ENCODE measurements around the gene SAP25.

DNA sequence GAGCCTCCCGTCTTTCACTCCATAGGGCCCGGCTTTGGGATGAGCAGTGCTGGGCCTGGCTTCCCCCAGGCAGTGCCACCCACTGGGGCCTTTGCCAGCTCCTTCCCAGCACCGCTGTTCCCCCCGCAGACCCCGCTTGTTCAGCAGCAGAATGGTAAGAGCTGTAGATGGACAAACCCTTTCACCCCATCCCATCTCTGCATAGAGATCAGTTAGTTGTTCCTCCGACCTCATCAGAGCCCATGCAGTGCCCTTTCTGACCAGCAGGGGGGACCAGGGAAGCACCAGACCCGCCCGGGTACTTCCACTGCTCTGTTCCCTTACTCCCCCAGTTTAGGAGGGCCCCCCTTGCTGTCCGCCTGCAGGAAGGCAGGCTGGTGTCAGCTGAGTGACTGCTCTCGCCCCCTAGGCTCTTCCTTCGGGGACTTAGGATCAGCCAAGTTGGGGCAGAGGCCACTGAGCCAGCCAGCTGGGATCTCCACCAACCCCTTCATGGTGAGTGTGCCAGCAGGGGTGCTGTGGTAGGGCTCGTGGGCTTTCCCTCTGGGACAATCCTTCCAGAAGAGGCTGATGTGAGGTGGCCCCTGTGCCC lies 9.8 kb downstream of the SAP25 start:
- TF ChIP-seq, protein P1, sequence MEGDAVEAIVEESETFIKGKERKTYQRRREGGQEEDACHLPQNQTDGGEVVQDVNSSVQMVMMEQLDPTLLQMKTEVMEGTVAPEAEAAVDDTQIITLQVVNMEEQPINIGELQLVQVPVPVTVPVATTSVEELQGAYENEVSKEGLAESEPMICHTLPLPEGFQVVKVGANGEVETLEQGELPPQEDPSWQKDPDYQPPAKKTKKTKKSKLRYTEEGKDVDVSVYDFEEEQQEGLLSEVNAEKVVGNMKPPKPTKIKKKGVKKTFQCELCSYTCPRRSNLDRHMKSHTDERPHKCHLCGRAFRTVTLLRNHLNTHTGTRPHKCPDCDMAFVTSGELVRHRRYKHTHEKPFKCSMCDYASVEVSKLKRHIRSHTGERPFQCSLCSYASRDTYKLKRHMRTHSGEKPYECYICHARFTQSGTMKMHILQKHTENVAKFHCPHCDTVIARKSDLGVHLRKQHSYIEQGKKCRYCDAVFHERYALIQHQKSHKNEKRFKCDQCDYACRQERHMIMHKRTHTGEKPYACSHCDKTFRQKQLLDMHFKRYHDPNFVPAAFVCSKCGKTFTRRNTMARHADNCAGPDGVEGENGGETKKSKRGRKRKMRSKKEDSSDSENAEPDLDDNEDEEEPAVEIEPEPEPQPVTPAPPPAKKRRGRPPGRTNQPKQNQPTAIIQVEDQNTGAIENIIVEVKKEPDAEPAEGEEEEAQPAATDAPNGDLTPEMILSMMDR (IDR thresholded peaks at IDR 0.05) = peak; percentile 93 to 97 (median 96)
- no peak for TF ChIP-seq POLR2A (IDR thresholded peaks at IDR 0.05)

Measured in transverse colon (tissue), 3 donors.